H1 (cell line): ENCODE results near the gene SFN. TPM values are rescaled to one million over a fixed set of nuclear protein-coding genes. Genes with fewer than 3 reads are reported as not detected.

ENCODE experiments used
- CTCF ChIA-PET: fragments of 300-600 bp; sonication (Branson Sonifier 250); formaldehyde crosslinking; loops from one replicate; lab custom pipeline; 2021; ENCODE audit not compliant: partially characterized antibody; lab: Charles Lee
- POLR2A ChIA-PET: fragments of 300-600 bp; sonication (Branson Sonifier 250); formaldehyde crosslinking; loops from one replicate; lab custom pipeline; 2021; ENCODE audit warnings: inconsistent platforms; ENCODE audit not compliant: partially characterized antibody; lab: Charles Lee
- DNase-seq, 2 experiments: peaks; one replicate each; pipeline versions ENCODE4 v3.0.0 to v3.0.0-alpha.2; 2010 to 2022; ENCODE audit warnings: low spot score in 2 of 2, low read depth in 1 of 2, mixed read lengths in 1 of 2
- FAIRE-seq: peaks from 2 replicates; lab custom pipeline; 2011; peaks lifted over from hg19 to GRCh38; lab: Jason Lieb, UNC
- H2AFZ ChIP-seq: 2 replicates; pipeline ENCODE4 v1.8.1; 2012; ENCODE audit warnings: low read length, inconsistent platforms
- H2AK5ac ChIP-seq: 2 replicates; pipeline ENCODE4 v1.6.1; 2013; ENCODE audit warnings: low read depth, low read length
- H2BK120ac ChIP-seq: replicated peaks from 2 replicates; pipeline ENCODE3; 2013; ENCODE audit warnings: low read depth, low read length, inconsistent platforms
- H2BK12ac ChIP-seq: 2 replicates; pipeline ENCODE4 v1.6.1; 2013; ENCODE audit warnings: low read depth, low read length
- H2BK15ac ChIP-seq: 2 replicates; pipeline ENCODE4 v1.6.1; 2013; ENCODE audit warnings: low read length
- H2BK20ac ChIP-seq: 2 replicates; pipeline ENCODE4 v1.6.1; 2013; ENCODE audit warnings: low read length
- H2BK5ac ChIP-seq: 2 replicates; pipeline ENCODE4 v1.6.1; 2013; ENCODE audit warnings: low read depth, low read length
- H3K14ac ChIP-seq: 2 replicates; pipeline ENCODE4 v1.6.1; 2013; ENCODE audit warnings: inconsistent platforms; ENCODE audit not compliant: insufficient read length
- H3K18ac ChIP-seq: 2 replicates; pipeline ENCODE4 v1.6.1; 2013; ENCODE audit warnings: low read length; ENCODE audit errors: extremely low read depth
- H3K23ac ChIP-seq: 2 replicates; pipeline ENCODE4 v1.6.1; 2013; ENCODE audit warnings: inconsistent platforms; ENCODE audit not compliant: insufficient read length
- H3K23me2 ChIP-seq: 2 replicates; pipeline ENCODE4 v1.6.1; 2013; ENCODE audit warnings: low read depth, low read length
- H3K27ac ChIP-seq: 2 replicates; pipeline ENCODE4 v1.6.1; 2011; ENCODE audit warnings: low read depth, low read length, inconsistent platforms
- H3K27me3 ChIP-seq, 4 experiments: replicated peaks in 1 of 4; 1 replicate in 1 of 4; 2 replicates in 3 of 4; pipeline versions ENCODE4 v1.6.1 to v1.8.1; 2011 to 2013; ENCODE audit warnings: low read length in 3 of 4, mild to moderate bottlenecking in 3 of 4, inconsistent platforms in 2 of 4, mixed read lengths in 2 of 4, moderate library complexity in 1 of 4; ENCODE audit not compliant: control insufficient read depth in 3 of 4, insufficient read depth in 3 of 4; ENCODE audit errors: extremely low read depth in 1 of 4
- H3K36me3 ChIP-seq, 4 experiments: 2 replicates each; pipeline versions ENCODE4 v1.6.1 to v1.8.1; 2011 to 2013; ENCODE audit warnings: mild to moderate bottlenecking in 4 of 4, low read length in 3 of 4, moderate library complexity in 2 of 4, control low read depth in 1 of 4, inconsistent platforms in 1 of 4; ENCODE audit not compliant: insufficient read depth in 4 of 4, control insufficient read depth in 2 of 4
- H3K4ac ChIP-seq: replicated peaks from 2 replicates; pipeline ENCODE3; 2013; ENCODE audit warnings: low read length, low read depth, mixed read lengths, inconsistent platforms; ENCODE audit not compliant: insufficient read length
- H3K4me1 ChIP-seq, 4 experiments: replicated peaks in 1 of 4; 1 replicate in 1 of 4; 2 replicates in 3 of 4; pipeline versions ENCODE4 v1.6.1 to v1.8.1; 2011 to 2013; ENCODE audit warnings: low read length in 3 of 4, inconsistent platforms in 2 of 4, mixed read lengths in 1 of 4; ENCODE audit not compliant: insufficient read depth in 4 of 4, control insufficient read depth in 3 of 4
- H3K4me2 ChIP-seq, 2 experiments: 2 replicates each; pipeline versions ENCODE4 v1.6.1 to v1.8.1; 2011 to 2013; ENCODE audit warnings: low read depth in 2 of 2, low read length in 2 of 2, control low read depth in 1 of 2, inconsistent platforms in 1 of 2, mild to moderate bottlenecking in 1 of 2; ENCODE audit not compliant: insufficient read depth in 1 of 2
- H3K4me3 ChIP-seq, 4 experiments: fragments of 200-600, 300-600 bp in 1 of 4; sonication (generic), shearing (Covaris generic), sonication (Bioruptor Twin) in 1 of 4; 2 replicates each; pipeline versions ENCODE4 v1.5.1 to v1.8.1; 2011 to 2016; ENCODE audit warnings: low read length in 4 of 4, low read depth in 3 of 4, control low read depth in 2 of 4, inconsistent platforms in 2 of 4, mild to moderate bottlenecking in 2 of 4, mixed read lengths in 1 of 4, moderate library complexity in 1 of 4; ENCODE audit not compliant: insufficient read depth in 2 of 4; ENCODE audit errors: extremely low read depth in 1 of 4
- H3K56ac ChIP-seq: replicated peaks from 2 replicates; pipeline ENCODE3; 2013; ENCODE audit warnings: low read depth, mild to moderate bottlenecking, mixed read lengths, low read length, inconsistent platforms; ENCODE audit not compliant: insufficient read length
- H3K79me1 ChIP-seq: 2 replicates; pipeline ENCODE4 v1.6.1; 2013; ENCODE audit warnings: low read depth, low read length, control low read depth
- H3K79me2 ChIP-seq, 2 experiments: 2 replicates each; pipeline versions ENCODE4 v1.6.1 to v1.8.1; 2012 to 2013; ENCODE audit warnings: low read length in 2 of 2, mild to moderate bottlenecking in 2 of 2, inconsistent platforms in 1 of 2; ENCODE audit not compliant: insufficient read depth in 2 of 2, control insufficient read depth in 1 of 2
- H3K9ac ChIP-seq, 4 experiments: replicated peaks in 1 of 4; 1 replicate in 1 of 4; 2 replicates in 3 of 4; pipeline versions ENCODE4 v1.6.1 to v1.8.1; 2011 to 2013; ENCODE audit warnings: low read depth in 3 of 4, low read length in 3 of 4, control low read depth in 2 of 4, mild to moderate bottlenecking in 2 of 4, moderate library complexity in 2 of 4, inconsistent platforms in 1 of 4; ENCODE audit errors: extremely low read depth in 1 of 4
- H3K9me3 ChIP-seq, 2 experiments: 2 replicates each; pipeline versions ENCODE4 v1.6.1 to v1.8.1; 2012 to 2013; ENCODE audit warnings: mild to moderate bottlenecking in 2 of 2, moderate library complexity in 2 of 2, control low read depth in 1 of 2, inconsistent platforms in 1 of 2, low read depth in 1 of 2, low read length in 1 of 2, mixed read lengths in 1 of 2; ENCODE audit not compliant: insufficient read depth in 2 of 2
- H4K20me1 ChIP-seq, 2 experiments: replicated peaks in 1 of 2; 2 replicates each; pipeline versions ENCODE3 to v1.8.1; 2011 to 2013; ENCODE audit warnings: inconsistent platforms in 2 of 2, low read length in 2 of 2, mild to moderate bottlenecking in 1 of 2; ENCODE audit not compliant: insufficient read depth in 2 of 2, control insufficient read depth in 1 of 2
- H4K5ac ChIP-seq: 2 replicates; pipeline ENCODE4 v1.6.1; 2013; ENCODE audit warnings: low read length, low read depth, mixed read lengths, inconsistent platforms; ENCODE audit not compliant: insufficient read length
- H4K8ac ChIP-seq: 2 replicates; pipeline ENCODE4 v1.8.0; 2013; ENCODE audit warnings: mild to moderate bottlenecking, moderate library complexity, low read length, inconsistent platforms; ENCODE audit not compliant: insufficient read depth; ENCODE audit errors: extremely low read depth
- H4K91ac ChIP-seq: replicated peaks from 2 replicates; pipeline ENCODE3; 2013; ENCODE audit warnings: low read length, mixed read lengths, inconsistent platforms; ENCODE audit not compliant: insufficient read length
- ASH2L ChIP-seq: fragments of 200-600, 300-600 bp; sonication (generic); IDR thresholded peaks from one replicate; pipeline ENCODE4 v1.7.1; 2017; ENCODE audit warnings: low read length
- BACH1 ChIP-seq: IDR thresholded peaks from 2 replicates; pipeline ENCODE4 v1.6.1; 2012; ENCODE audit warnings: low read length, improper control_type of control experiment
- CBX8 ChIP-seq: fragments of 300-800, 300-1000 bp; sonication (generic); IDR thresholded peaks from 2 replicates; pipeline ENCODE4 v1.7.1; 2016; ENCODE audit warnings: low read depth, low read length, borderline replicate concordance
- CHD2 ChIP-seq: IDR thresholded peaks from 2 replicates; pipeline ENCODE4 v1.6.1; 2012; ENCODE audit warnings: low read length, improper control_type of control experiment
- KDM4A ChIP-seq: IDR thresholded peaks from one replicate; pipeline ENCODE4 v1.7.1; 2012; ENCODE audit warnings: low read depth, mild to moderate bottlenecking, moderate library complexity, low read length, inconsistent platforms; ENCODE audit not compliant: severe bottlenecking
- KDM5A ChIP-seq: fragments of 200-600 bp; IDR thresholded peaks from 2 replicates; pipeline ENCODE4 v1.7.1; 2012; ENCODE audit warnings: mild to moderate bottlenecking, low read length, inconsistent platforms, mixed read lengths
- NANOG ChIP-seq: IDR thresholded peaks from 2 replicates; pipeline ENCODE4 v1.6.1; 2011; ENCODE audit warnings: low read length, low read depth, mild to moderate bottlenecking, inconsistent platforms; ENCODE audit not compliant: insufficient read depth, poor library complexity, severe bottlenecking
- SP1 ChIP-seq: IDR thresholded peaks from 2 replicates; pipeline ENCODE4 v1.6.1; 2011; ENCODE audit warnings: low read depth, low read length
- TAF7 ChIP-seq: optimal IDR thresholded peaks from 2 replicates; pipeline ENCODE3; 2011; ENCODE audit warnings: low read depth, mild to moderate bottlenecking, inconsistent platforms, low read length, moderate library complexity, borderline replicate concordance
- WGBS, 2 experiments: shearing (Covaris generic) in 1 of 2; methylation state at CpG; one replicate each; pipeline versions ENCODE4 v1.1.6 to v1.1.7; 2013 to 2015; ENCODE audit warnings: low lambda C conversion rate in 2 of 2, mixed read lengths in 2 of 2, inconsistent platforms in 1 of 2, low coverage in 1 of 2, missing lambda C conversion rate in 1 of 2; ENCODE audit not compliant: insufficient replicate concordance in 2 of 2, insufficient coverage in 1 of 2, insufficient read length in 1 of 2; ENCODE audit errors: extremely low coverage in 1 of 2, missing lambda C conversion rate in 1 of 2; 5-methylcytosine and 5-hydroxymethylcytosine counted together
- polyA plus RNA-seq, 7 experiments: library from polyadenylated mRNA; depleted of rRNA in 3 of 7; stranded (reverse) in 5 of 7; unstranded in 2 of 7; fragments of >200 nt in 5 of 7; fragments of 200-250 nt in 2 of 7; gene quantifications; 1 replicate in 5 of 7; 2 replicates in 1 of 7; 4 replicates in 1 of 7; pipeline versions ENCODE4 v1.2.1 to v1.2.3, GENCODE V29; 2011 to 2013; ENCODE audit warnings: missing spikeins in 2 of 7, mixed read lengths in 2 of 7
- total RNA-seq: library from RNA; stranded (reverse); fragmentation: NEBNext Ultra II Directional; extraction: Animal tissue kit (Norgen Biotek cat#: 25700); gene quantifications from 2 replicates; pipeline ENCODE4 v1.2.1, GENCODE V29; 2021

Gene SFN
- total and polyA plus RNA-seq, 2 of the 8 experiments (the other 6 are each of a cell fraction or from before 2014, with no cell fraction given) = 3.3 to 3.9 TPM

DNA sequence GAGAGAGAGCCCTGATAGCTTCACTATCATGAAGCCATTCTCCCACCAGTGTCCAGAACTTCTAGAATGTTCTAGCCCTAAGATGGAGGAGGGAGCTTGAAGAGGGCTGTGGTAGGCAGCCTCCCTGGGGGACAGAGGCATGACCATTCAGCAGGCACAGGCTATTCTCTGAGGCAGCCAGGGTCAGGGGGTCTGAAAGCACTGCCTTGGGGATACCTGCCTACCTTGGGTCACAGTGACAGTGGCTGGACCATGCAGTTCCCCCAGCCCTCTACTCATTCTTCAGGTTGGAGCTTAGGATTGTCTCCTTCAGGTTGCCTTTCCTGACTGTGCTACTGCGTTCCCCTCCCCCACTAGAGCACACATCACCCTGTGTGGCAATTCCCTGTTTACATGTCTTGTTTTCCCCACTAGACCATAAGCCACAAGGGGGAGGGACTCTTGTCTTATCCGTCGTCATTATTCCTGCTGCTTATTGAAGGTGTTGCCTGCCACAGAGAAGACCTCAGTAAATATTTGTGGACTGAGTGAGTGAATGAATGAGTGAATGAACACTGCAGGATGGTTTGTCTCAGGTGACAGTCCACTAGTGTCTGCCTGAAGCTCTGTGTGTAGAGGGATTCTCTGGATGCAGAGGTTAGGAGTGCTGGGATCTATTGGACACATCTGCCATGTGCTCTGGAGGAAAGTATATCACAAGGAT is 31.3 kb upstream of the SFN start:
- peaks cover 4% of the 10 kb centered on the region; the same call in 1 of the 2 replicates for H3K23me2 ChIP-seq
- H3K79me1 ChIP-seq = peaks cover 12% of the 10 kb centered on the region
- no peak overlapping the region for H3K56ac ChIP-seq
- no peak overlapping the region for H4K8ac ChIP-seq
- H4K91ac ChIP-seq = no peak overlapping the region
- no peak overlapping the region for H2BK12ac ChIP-seq
- no peak overlapping the region for H3K4me3 ChIP-seq
- no peak overlapping the region for H3K14ac ChIP-seq
- H2BK120ac ChIP-seq = no peak overlapping the region
- H4K20me1 ChIP-seq = peaks cover 9 to 12% of the 10 kb centered on the region in 2 experiments
- no peaks in the 10 kb centered on the region for H3K9me3 ChIP-seq
- 83% methylated on average over 3 of the region's 3 CpGs; no CpG with 5 or more reads in 1 of the 2 experiments for WGBS, 2 experiments
- no peak overlapping the region for H3K9ac ChIP-seq
- peaks cover 2 to 9% (median 3%) of the 10 kb centered on the region in 4 experiments; a peak in 5 of 7 replicates for H3K4me1 ChIP-seq
- no peak overlapping the region for H3K4me2 ChIP-seq
- ChIA-PET POLR2A (interaction anchor here (0.8 to 1.4 kb wide), 4 partner anchors 9 to 101 kb away, joined by 3 read pairs; partner anchors contain the start of gene GPATCH3), CTCF (interaction anchor here (1.2 to 12.8 kb wide), 9 partner anchors 11 to 334 kb away, joined by 3 to 125 read pairs (median 4); partner anchors contain the start of gene SFN)
- no peak for DNase-seq
- no peaks in the 10 kb centered on the region for H3K27me3 ChIP-seq
- no peak overlapping the region for H2BK15ac ChIP-seq
- no peak for FAIRE-seq
- TF ChIP-seq NANOG (no peak), TAF7 (no peak), KDM5A (no peak), BACH1 (no peak), CHD2 (no peak), KDM4A (no peak), CBX8 (no peak), SP1 (no peak), ASH2L (no peak)
- H3K18ac ChIP-seq = no peak overlapping the region
- no peak overlapping the region for H4K5ac ChIP-seq
- H2AFZ ChIP-seq = no peak overlapping the region
- H3K4ac ChIP-seq = no peak overlapping the region
- no peak overlapping the region for H2BK5ac ChIP-seq
- peaks cover 0 to 11% of the 10 kb centered on the region in 2 experiments; a peak in 1 of 4 replicates for H3K79me2 ChIP-seq
- H3K27ac ChIP-seq = no peak overlapping the region
- no peak overlapping the region for H3K23ac ChIP-seq
- no peak overlapping the region for H2BK20ac ChIP-seq
- no peak overlapping the region for H2AK5ac ChIP-seq
- H3K36me3 ChIP-seq = peaks cover 0 to 21% (median 10%) of the 10 kb centered on the region in 4 experiments; a peak in 5 of 8 replicates
